HG02938 (cell line): Measurements from ENCODE around the gene SEC24C.
"Not testable (repeated sequence)": the region's sequence is repeated elsewhere in the genome, so short reads cannot be mapped to it uniquely, and the experiment has no call there.

Experiments used
- ATAC-seq: cut with Tn5 transposase; IDR thresholded peaks from one replicate; pipeline ENCODE4 v1.9.1; 2021; ENCODE audit warnings: mild to moderate bottlenecking, moderate library complexity; ENCODE audit not compliant: unreplicated experiment

Gene SEC24C

GRCh38 chr10:73771722-73772280 is 27.6 kb downstream of the SEC24C start:
- ATAC-seq = peak; percentile 33

- ATAC-seq = peak; percentile 56
These were observed 28.3 kb downstream of the SEC24C start for GRCh38 chr10:73772281-73773151.

GRCh38 chr10:73773152-73773879 is 29.1 kb downstream of the SEC24C start:
- peak; percentile 8 for ATAC-seq

DNA sequence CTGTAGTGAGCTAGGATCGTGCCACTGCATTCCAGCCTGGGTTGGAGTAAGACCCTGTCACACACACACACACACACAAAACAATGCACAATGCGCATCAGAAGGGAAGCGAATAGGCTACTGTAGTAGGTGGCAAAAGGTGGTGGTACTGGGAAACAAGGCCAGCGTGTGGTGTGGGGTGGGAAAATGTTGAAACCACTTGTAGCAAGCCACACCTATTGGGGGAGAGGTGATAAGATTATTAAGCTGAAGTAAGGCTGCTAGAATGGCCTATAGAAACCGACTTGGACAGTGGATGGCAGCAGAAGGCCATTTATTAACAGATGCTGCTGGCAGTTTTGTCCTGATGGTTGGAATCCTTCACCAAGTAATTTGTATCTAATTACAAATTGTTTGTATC is 30.5 kb downstream of the SEC24C start:
- no peak for ATAC-seq

- ATAC-seq = no peak
These were observed 34.8 kb downstream of the SEC24C start for GRCh38 chr10:73779018-73779417.

- no peak for ATAC-seq
These were observed 35.5 kb downstream of the SEC24C start for GRCh38 chr10:73779539-73780197.

DNA sequence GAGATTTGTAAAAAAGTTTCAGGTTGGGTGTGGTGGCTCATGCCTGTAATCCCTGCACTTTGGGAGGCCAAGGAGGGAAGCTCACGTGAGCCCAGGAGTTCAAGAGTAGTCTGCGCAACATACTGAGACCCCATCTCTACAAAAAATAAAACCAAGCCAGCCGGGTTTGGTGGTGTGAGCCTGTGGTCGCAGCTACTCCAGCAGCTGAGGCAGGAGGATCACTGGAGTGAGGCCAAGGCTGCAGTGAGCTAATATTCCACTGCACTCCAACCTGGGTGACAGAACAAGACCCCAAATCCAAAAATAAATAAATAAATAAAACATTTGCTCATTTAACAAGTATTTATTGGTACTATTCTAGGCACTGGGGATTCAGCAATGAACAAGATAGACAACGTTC is 36.1 kb downstream of the SEC24C start:
- ATAC-seq = no peak

DNA sequence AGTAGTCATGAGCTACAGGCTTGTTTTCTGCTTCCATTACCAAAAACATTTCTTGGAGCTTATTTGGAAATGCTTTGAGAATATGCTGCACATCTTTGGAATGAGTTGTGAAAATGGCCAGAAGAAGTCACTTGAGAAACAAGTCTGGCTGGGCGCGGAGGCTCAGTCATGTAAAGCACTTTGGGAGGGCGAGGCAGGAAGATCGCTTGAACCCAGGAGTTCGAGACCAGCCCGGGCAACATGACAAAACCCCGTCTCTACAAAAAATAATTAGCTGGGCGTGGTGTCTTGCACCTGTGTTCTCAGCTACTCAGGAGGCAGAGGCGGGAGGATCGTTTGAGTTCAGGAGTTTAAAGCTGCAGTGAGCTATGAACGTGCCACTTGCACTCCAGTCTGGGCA is 36.8 kb downstream of the SEC24C start:
- no peak for ATAC-seq

- no peak for ATAC-seq
These were observed 37.3 kb downstream of the SEC24C start for GRCh38 chr10:73781548-73781878.

GRCh38 chr10:73781879-73782748 is 37.9 kb downstream of the SEC24C start, which contains the start of gene CHCHD1:
Gene CHCHD1, plus strand, starts transcription at chr10:73782048. Its CDS starts 28 bp downstream, at chr10:73782076.
- no peak for ATAC-seq

DNA sequence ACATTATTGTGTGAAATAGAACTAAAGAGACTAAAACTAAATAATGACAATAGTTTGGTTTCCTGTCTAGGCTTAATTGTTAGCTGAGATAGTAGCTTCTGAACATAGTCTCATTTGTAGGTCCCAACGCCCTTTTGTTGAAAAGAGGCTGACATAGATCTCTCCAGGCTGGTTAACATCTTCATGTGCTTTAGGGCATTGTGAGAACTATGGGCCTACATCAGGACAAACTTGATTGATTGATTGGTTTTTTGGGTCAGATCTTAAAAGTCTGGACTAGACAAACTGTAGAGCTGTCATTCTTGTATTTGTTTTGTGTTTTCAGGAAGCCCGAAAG is 38.5 kb downstream of the SEC24C start:
- ATAC-seq = no peak

DNA sequence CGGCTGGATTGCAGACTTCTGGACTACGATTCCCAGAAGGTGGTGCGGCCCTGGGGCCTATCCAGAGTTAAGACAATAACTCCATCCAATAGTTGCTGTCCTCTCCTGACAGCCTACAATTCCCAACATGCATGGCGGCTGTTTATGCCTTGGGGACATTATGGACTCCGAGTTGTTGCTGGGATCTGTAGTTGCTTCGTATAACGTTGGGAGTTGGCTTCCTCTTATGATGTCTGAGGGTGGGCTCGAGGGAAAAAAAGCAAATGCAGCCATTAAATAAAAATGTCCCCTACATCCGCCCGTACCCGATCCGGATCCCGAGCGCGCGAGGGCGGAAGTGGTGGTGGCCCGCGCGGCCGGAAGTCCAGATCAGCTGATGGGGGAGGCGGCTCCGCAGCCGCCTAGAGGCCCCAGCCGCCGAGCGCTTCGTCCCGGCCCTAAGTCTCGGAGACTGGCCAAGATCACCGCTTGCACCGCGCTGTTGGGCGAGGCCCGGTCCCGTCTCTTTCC is 41.1 kb downstream of the SEC24C start, which contains the start of gene ZSWIM8:
Gene ZSWIM8 (plus strand): TSS at position 396 of the 510 bp plus-strand sequence. CDS start 273 bp downstream, outside the sequence.
- ATAC-seq = peak; percentile 84

DNA sequence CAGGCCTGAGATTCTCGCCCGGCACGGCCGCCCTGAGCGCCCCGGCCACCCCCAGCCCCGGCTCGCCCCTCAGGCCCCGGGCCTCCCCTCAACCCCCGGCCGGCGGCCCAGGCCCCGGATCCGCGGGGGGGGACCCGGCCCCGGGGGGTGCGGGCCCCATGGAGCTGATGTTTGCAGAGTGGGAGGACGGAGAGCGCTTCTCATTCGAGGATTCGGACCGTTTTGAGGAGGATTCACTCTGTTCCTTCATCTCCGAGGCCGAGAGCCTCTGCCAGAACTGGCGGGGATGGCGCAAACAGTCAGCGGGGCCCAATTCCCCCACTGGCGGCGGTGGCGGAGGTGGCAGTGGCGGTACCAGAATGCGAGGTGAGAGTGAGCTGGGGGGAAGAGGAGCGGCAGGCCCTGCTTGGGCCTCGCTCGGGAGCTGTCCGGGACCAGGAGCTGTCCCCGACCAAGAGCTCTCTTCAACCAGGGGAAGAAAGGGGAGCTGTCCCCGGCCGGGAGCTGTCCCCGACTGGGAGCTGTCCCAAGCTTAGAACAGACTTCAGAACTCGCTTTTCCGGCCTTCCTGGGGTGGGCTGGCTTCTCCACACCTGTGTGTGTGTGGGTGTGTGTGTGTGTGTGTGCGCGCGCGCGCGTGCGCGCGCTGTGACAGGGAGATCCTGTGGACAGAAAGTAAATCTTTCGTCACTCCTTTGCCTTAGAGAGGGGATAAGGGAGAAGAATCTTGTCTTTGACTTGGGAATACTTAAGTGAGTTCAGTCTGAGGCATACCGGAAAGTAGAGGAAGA is 41.7 kb downstream of the SEC24C start:
- ATAC-seq = peak; percentile 15

DNA sequence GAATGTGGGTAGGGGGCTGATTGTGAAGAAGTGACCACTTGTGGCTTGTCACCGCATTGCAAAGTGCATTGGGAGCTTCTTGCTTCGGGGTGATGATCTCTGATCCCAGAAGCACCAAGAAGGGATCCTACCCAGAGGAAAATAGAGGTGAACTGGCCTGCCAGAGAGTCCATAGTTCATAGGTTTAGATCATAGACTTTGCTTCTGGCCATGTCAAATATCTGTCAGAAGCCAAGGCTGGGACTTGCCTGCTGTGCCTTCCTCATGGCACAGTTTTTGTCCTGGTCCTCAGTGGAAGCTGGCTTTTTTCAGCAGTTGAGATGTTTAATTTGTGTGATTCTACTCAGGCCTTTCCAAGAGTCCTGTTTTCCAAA is 42.3 kb downstream of the SEC24C start:
- no peak for ATAC-seq

DNA sequence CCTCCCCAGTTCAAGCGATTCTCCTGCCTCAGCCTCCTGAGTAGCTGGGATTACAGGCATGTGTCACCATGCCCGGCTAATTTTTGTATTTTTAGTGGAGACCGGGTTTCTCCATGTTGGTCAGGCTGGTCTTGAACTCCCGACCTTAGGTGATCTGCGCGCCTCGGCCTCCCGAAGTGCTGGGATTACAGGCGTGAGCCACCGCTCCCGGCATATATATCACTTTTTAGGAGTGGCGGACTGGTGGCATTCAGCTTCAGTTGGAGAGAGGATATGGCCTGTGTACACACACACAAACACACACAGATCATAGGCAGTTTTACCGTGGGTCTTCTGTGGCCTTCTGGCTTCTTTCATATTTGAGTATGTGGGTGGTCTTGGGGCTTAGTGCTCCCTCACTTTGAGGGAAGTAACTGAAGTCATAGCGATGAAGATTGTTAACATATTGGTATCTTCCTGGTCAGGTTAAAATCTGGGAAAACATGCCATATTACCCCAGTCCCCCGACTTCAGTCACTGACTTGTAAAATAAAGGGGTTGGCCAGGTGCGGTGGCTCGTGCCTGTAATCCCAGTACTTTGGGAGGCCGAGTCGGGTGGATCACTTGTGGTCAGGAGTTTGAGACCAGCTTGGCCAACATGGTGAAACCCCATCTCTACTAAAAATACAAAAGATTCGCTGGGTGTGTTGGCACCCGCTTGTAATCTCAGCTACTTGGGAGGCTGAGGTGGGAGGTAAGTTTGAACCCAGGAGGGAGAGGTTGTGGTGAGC is 43.0 kb downstream of the SEC24C start:
- ATAC-seq = not testable (repeated sequence)

GRCh38 chr10:73788864-73789658 is 44.9 kb downstream of the SEC24C start:
- ATAC-seq = no peak

GRCh38 chr10:73789659-73790055 is 45.5 kb downstream of the SEC24C start:
- ATAC-seq = no peak
